Motor neuron (in vitro differentiated cells): ENCODE measurements around the gene PRKN. TPM values are rescaled to one million over a fixed set of nuclear protein-coding genes. Genes with fewer than 3 reads are reported as not detected.

Experiments
- ATAC-seq, 8 experiments: fragments of 200-7000 bp; cut with Tn5 transposase; replicated peaks in 6 of 8; 2 replicates each; pipeline ENCODE4 v1.8.0; 2021; ENCODE audit warnings: mild to moderate bottlenecking in 8 of 8, moderate library complexity in 8 of 8
- H3K27ac ChIP-seq, 2 donors: fragments of 250-450 bp; sonication (Bioruptor Pico); 2 replicates each; pipeline ENCODE4 v1.9.0; 2021; ENCODE audit warnings: antibody characterized with exemption in 2 of 2, mild to moderate bottlenecking in 2 of 2, moderate library complexity in 1 of 2
- H3K4me1 ChIP-seq, 2 donors: fragments of 250-450 bp; sonication (Bioruptor Pico); replicated peaks in 1 of 2; 2 replicates each; pipeline ENCODE4 v1.6.1; 2021; ENCODE audit warnings: antibody characterized with exemption in 2 of 2, mild to moderate bottlenecking in 2 of 2, moderate library complexity in 1 of 2
- H3K4me3 ChIP-seq, 5 donors: fragments of 250-450 bp; sonication (Bioruptor Pico); 2 replicates each; pipeline ENCODE4 v1.9.0; 2021; ENCODE audit warnings: antibody characterized with exemption in 5 of 5, mild to moderate bottlenecking in 5 of 5, moderate library complexity in 4 of 5
- WGBS, 10 experiments: fragments of 450-650 bp; shearing (Covaris generic); methylation state at CpG; one replicate each; pipeline ENCODE4 v1.0.0; 2022; 5-methylcytosine and 5-hydroxymethylcytosine counted together
- in situ Hi-C, 9 experiments: fragments of 400-800 bp; cut with MboI; loops; one replicate each; pipeline ENCODE4 v1.15.0; 2021; ENCODE audit warnings: low sequenced_read_pairs in 9 of 9, low pct_unique_long_range_greater_than_20kb in 2 of 9; ENCODE audit not compliant: unreplicated experiment in 9 of 9
- total RNA-seq, 8 experiments: library from RNA; unstranded; fragments of 300-600 nt; gene quantifications; 2 replicates each; pipeline versions ENCODE4 v1.2.3 to v1.2.4, GENCODE V29; 2022

The PRKN gene
- total RNA-seq, 8 experiments from 2014 or later, result 0.71 to 8.1 (median 2.9) TPM

DNA sequence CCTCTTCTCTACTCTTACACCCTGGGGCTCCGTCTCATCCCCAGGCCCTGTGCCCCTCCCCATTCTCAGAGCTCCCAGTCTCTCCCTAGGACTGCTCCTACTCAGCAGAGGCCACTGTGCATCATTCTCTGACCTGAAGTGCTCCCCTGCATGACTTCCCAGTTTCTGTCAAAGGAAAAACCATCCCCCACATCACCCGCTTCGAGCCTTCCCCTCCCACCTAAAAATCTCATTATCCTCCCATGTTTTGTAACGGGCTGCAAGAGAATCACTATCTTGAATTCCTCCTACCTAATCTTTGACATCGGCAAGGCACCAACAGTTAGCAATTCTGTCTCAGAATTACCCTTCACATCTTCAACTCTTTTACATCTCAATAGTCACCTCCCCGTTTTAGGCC lies 463.0 kb downstream of the PRKN start:
- ATAC-seq, result no peak
- in situ Hi-C loops, result no loop called here
- no peak overlapping the region for H3K4me3 ChIP-seq
- no peak overlapping the region for H3K27ac ChIP-seq
- 32 to 90% (median 59%) methylated on average over 1 to 6 of the region's 6 CpGs for WGBS, 10 experiments
- no peaks in the 10 kb centered on the region for H3K4me1 ChIP-seq

- Histone ChIP-seq H3K27ac (no peak overlapping the region), H3K4me3 (no peak overlapping the region), H3K4me1 (no peaks in the 10 kb centered on the region)
- in situ Hi-C loops, result no loop called here
- WGBS, 10 experiments, result 62 to 88% (median 75%) methylated on average over 4 to 13 of the region's 15 CpGs
- ATAC-seq, result no peak
Measured at GRCh38 chr6:162262466-162263196, 464.9 kb downstream of the PRKN start.

- no peak for ATAC-seq
- in situ Hi-C loops, result no loop called here
- WGBS, 10 experiments, result 0 to 100% (median 81%) methylated on average over 1 of the region's 1 CpG
Measured at GRCh38 chr6:162261598-162261997, 466.0 kb downstream of the PRKN start.

GRCh38 chr6:162260027-162260426 lies 467.5 kb downstream of the PRKN start:
- Histone ChIP-seq H3K4me3 (no peak overlapping the region), H3K4me1 (no peaks in the 10 kb centered on the region), H3K27ac (no peak overlapping the region)
- in situ Hi-C loops, result no loop called here
- 75 to 100% (median 100%) methylated on average over 1 of the region's 1 CpG; no CpG with 5 or more reads in 3 of the 10 experiments for WGBS, 10 experiments
- ATAC-seq, result peak in 4 of 8 experiments; percentile 43 to 69 (median 51)

More at GRCh38 chr6:162261598-162261997, 466.0 kb downstream of the PRKN start:
- H3K4me3 ChIP-seq, result no peak overlapping the region
- H3K4me1 ChIP-seq, result no peaks in the 10 kb centered on the region
- H3K27ac ChIP-seq, result no peak overlapping the region

GRCh38 chr6:162258647-162259046 lies 468.9 kb downstream of the PRKN start:
- in situ Hi-C loops, result no loop called here
- no peaks in the 10 kb centered on the region for H3K4me1 ChIP-seq

DNA sequence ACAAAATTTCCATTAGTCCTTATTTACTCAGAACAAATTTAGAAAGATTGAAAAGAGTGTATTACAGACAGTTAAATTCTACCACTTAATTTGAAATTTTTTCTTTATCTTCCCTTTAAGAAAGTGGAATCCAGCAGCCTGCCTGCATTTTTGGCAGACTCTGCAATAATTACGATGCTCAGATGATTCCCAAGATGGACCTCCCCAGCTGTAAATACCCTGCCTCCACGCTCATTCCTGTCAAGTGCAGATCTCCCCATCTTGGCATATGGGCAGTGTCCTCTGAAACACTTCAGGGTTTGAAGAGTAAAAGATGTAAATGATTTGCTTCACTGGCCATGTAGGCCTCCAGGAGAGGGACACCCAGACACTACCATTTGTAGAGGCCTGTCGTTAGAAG lies 471.2 kb downstream of the PRKN start:
- in situ Hi-C loops, result no loop called here
- Histone ChIP-seq H3K4me3 (no peak overlapping the region), H3K4me1 (no peaks in the 10 kb centered on the region), H3K27ac (no peak overlapping the region)
- no peak for ATAC-seq
- 0 to 100% (median 86%) methylated on average over 1 to 3 of the region's 3 CpGs; no CpG with 5 or more reads in 3 of the 10 experiments for WGBS, 10 experiments

More at GRCh38 chr6:162258647-162259046, 468.9 kb downstream of the PRKN start:
- no peak for ATAC-seq
- Histone ChIP-seq H3K4me3 (no peak overlapping the region), H3K27ac (no peak overlapping the region)
- WGBS, 10 experiments, result 20 to 100% (median 89%) methylated on average over 1 to 5 of the region's 7 CpGs; no CpG with 5 or more reads in 2 of the 10 experiments

GRCh38 chr6:162251257-162251656 lies 476.3 kb downstream of the PRKN start:
- WGBS, 10 experiments, result 0 to 88% (median 50%) methylated on average over 1 to 3 of the region's 3 CpGs; no CpG with 5 or more reads in 2 of the 10 experiments
- peaks cover 0 to 11% of the 10 kb centered on the region in 2 donors for H3K4me1 ChIP-seq
- no peak for ATAC-seq
- H3K27ac ChIP-seq, result no peak overlapping the region
- no peak overlapping the region for H3K4me3 ChIP-seq
- in situ Hi-C loops, result no loop called here

GRCh38 chr6:162249907-162250642 lies 477.5 kb downstream of the PRKN start:
- in situ Hi-C loops, result no loop called here

DNA sequence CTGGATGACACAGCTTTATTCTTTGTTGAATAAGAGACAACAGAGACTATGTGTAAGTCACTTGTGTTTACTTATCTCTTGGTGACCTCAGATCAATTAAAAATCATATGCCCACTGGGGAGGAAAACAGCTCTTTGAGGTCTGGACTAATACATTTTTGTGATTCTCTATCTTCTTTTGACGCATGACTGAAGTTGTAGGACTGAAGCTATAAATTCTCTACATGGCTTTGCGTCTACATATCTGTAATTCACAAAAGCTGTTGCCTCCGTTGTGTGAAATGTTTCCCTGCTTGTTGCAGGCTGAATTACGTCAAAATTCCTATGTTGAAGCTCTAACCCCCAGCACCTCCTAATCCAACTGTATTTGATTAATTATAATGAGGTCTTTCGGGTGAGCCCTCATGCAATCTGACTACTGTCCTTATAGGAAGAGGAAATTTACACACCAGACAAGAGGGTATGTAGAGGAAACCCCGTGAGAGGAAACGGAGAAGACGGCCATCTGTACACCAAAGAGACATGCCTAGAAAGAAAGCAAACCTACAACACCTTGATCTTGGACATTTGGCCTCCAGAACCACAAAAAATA lies 481.6 kb downstream of the PRKN start:
- Histone ChIP-seq H3K4me1 (peaks cover 3 to 41% of the 10 kb centered on the region in 2 donors), H3K27ac (peak overlapping the region in 1 of 2 donors; percentile 14), H3K4me3 (no peak overlapping the region)
- WGBS, 10 experiments, result 0 to 93% (median 58%) methylated on average over 2 to 8 of the region's 8 CpGs
- in situ Hi-C loops, result no loop called here
- peak in 4 of 8 experiments; percentile 48 to 79 (median 68) for ATAC-seq

More at GRCh38 chr6:162249907-162250642, 477.5 kb downstream of the PRKN start:
- WGBS, 10 experiments, result 0 to 88% (median 59%) methylated on average over 1 to 8 of the region's 11 CpGs; no CpG with 5 or more reads in 2 of the 10 experiments
- H3K27ac ChIP-seq, result no peak overlapping the region
- no peak overlapping the region for H3K4me3 ChIP-seq
- H3K4me1 ChIP-seq, result peaks cover 0 to 20% of the 10 kb centered on the region in 2 donors
- ATAC-seq, result no peak

- ATAC-seq, result no peak
- 15 to 100% (median 83%) methylated on average over 1 of the region's 1 CpG; no CpG with 5 or more reads in 3 of the 10 experiments for WGBS, 10 experiments
- Histone ChIP-seq H3K27ac (no peak overlapping the region), H3K4me1 (peaks cover 3 to 41% of the 10 kb centered on the region in 2 donors), H3K4me3 (no peak overlapping the region)
- in situ Hi-C loops, result no loop called here
Measured at GRCh38 chr6:162244031-162244430, 483.5 kb downstream of the PRKN start.

GRCh38 chr6:162242915-162243314 lies 484.7 kb downstream of the PRKN start:
- H3K27ac ChIP-seq, result no peak overlapping the region
- H3K4me3 ChIP-seq, result no peak overlapping the region
- peak in 5 of 8 experiments; percentile 11 to 82 (median 56) for ATAC-seq
- 14 to 86% (median 61%) methylated on average over 1 of the region's 1 CpG; no CpG with 5 or more reads in 4 of the 10 experiments for WGBS, 10 experiments
- in situ Hi-C loops, result no loop called here
- H3K4me1 ChIP-seq, result peaks cover 3 to 36% of the 10 kb centered on the region in 2 donors

DNA sequence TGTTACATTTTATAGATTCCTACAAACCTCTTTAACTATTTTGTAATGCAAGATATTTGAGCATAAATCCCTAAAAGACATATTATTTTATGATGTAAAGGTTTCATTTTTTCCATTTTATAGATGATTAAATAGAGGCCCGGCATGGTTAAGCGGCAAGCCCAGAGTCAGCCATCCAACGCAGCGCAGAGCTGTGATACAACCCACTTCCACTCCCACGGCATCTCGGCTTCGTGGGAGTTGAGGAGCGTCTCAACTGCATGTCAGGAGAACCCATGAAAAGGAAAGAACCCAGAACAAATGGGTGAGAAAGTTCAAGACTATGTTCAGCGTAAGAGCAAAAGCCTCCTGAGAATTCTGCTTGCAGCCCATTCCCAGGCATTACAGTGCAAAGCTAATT lies 488.2 kb downstream of the PRKN start:
- in situ Hi-C loops, result no loop called here

GRCh38 chr6:162238675-162239074 lies 488.9 kb downstream of the PRKN start:
- in situ Hi-C loops, result no loop called here
- Histone ChIP-seq H3K4me3 (no peak overlapping the region), H3K27ac (no peak overlapping the region), H3K4me1 (peaks cover 4 to 22% of the 10 kb centered on the region in 2 donors)
- ATAC-seq, result no peak
- WGBS, 10 experiments, result 32 to 95% (median 80%) methylated on average over 1 to 7 of the region's 8 CpGs; no CpG with 5 or more reads in 3 of the 10 experiments

More for the DNA sequence above, 488.2 kb downstream of the PRKN start:
- H3K4me1 ChIP-seq, result peaks cover 7 to 27% of the 10 kb centered on the region in 2 donors
- H3K4me3 ChIP-seq, result no peak overlapping the region
- WGBS, 10 experiments, result 59 to 100% (median 94%) methylated on average over 1 to 9 of the region's 9 CpGs; no CpG with 5 or more reads in 1 of the 10 experiments
- no peak for ATAC-seq
- H3K27ac ChIP-seq, result no peak overlapping the region
